Measurements from ENCODE around the gene PNLIPRP1.

Gene PNLIPRP1

GRCh38 chr10:116590590-116591444 lies at the start of gene PNLIPRP1:
PNLIPRP1 (plus strand) TSS chr10:116590959; CDS start chr10:116591130, 171 bp downstream.
- no peak for DNase-seq (ENCODE audit: low read depth in 3 of 3, low spot score in 1 of 3)

GRCh38 chr10:116542007-116542677 lies 48.6 kb upstream of the PNLIPRP1 start:
- no peak for DNase-seq (ENCODE audit: low read depth in 3 of 3, low spot score in 1 of 3)

- no peak for DNase-seq (ENCODE audit: low read depth in 3 of 3, low spot score in 1 of 3)
Measured at GRCh38 chr10:116545122-116545521, 45.6 kb upstream of the PNLIPRP1 start.

GRCh38 chr10:116545756-116546155 lies 45.0 kb upstream of the PNLIPRP1 start, which contains the start of gene PNLIP:
PNLIP (plus strand) TSS chr10:116545931; CDS start chr10:116546093, 162 bp downstream.
- no peak for DNase-seq (ENCODE audit: low read depth in 3 of 3, low spot score in 1 of 3)

GRCh38 chr10:116548301-116548700 lies 42.5 kb upstream of the PNLIPRP1 start:
- no peak for DNase-seq (ENCODE audit: low read depth in 3 of 3, low spot score in 1 of 3)

- DNase-seq (ENCODE audit: low read depth in 3 of 3, low spot score in 1 of 3), result no peak
Measured at GRCh38 chr10:116553378-116553980, 37.3 kb upstream of the PNLIPRP1 start.

- DNase-seq (ENCODE audit: low read depth in 3 of 3, low spot score in 1 of 3), result no peak
Measured at GRCh38 chr10:116554628-116555027, 36.1 kb upstream of the PNLIPRP1 start.

- no peak for DNase-seq (ENCODE audit: low read depth in 3 of 3, low spot score in 1 of 3)
Measured at GRCh38 chr10:116555880-116556279, 34.9 kb upstream of the PNLIPRP1 start.

- no peak for DNase-seq (ENCODE audit: low read depth in 3 of 3, low spot score in 1 of 3)
Measured at GRCh38 chr10:116557305-116557880, 33.4 kb upstream of the PNLIPRP1 start.

GRCh38 chr10:116565534-116565933 lies 25.2 kb upstream of the PNLIPRP1 start:
- DNase-seq (ENCODE audit: low read depth in 3 of 3, low spot score in 1 of 3), result no peak

- no peak for DNase-seq (ENCODE audit: low read depth in 3 of 3, low spot score in 1 of 3)
Measured at GRCh38 chr10:116566932-116567331, 23.8 kb upstream of the PNLIPRP1 start.

- DNase-seq (ENCODE audit: low read depth in 3 of 3, low spot score in 1 of 3), result no peak
Measured at GRCh38 chr10:116567335-116567734, 23.4 kb upstream of the PNLIPRP1 start.

GRCh38 chr10:116574797-116575196 lies 16.0 kb upstream of the PNLIPRP1 start:
- no peak for DNase-seq (ENCODE audit: low read depth in 3 of 3, low spot score in 1 of 3)

- DNase-seq (ENCODE audit: low read depth in 3 of 3, low spot score in 1 of 3), result no peak
Measured at GRCh38 chr10:116587878-116588591, 2.7 kb upstream of the PNLIPRP1 start.

GRCh38 chr10:116588995-116589394 lies 1.8 kb upstream of the PNLIPRP1 start:
- no peak for DNase-seq (ENCODE audit: low read depth in 3 of 3, low spot score in 1 of 3)

GRCh38 chr10:116589926-116590325 lies 833 bp upstream of the PNLIPRP1 start:
- no peak for DNase-seq (ENCODE audit: low read depth in 3 of 3, low spot score in 1 of 3)

GRCh38 chr10:116593139-116593740 lies 2.5 kb downstream of the PNLIPRP1 start:
- DNase-seq (ENCODE audit: low read depth in 3 of 3, low spot score in 1 of 3), result no peak

GRCh38 chr10:116594525-116595035 lies 3.8 kb downstream of the PNLIPRP1 start:
- DNase-seq (ENCODE audit: low read depth in 3 of 3, low spot score in 1 of 3), result no peak

- DNase-seq (ENCODE audit: low read depth in 3 of 3, low spot score in 1 of 3), result no peak
Measured at GRCh38 chr10:116596062-116596461, 5.3 kb downstream of the PNLIPRP1 start.

- DNase-seq (ENCODE audit: low read depth in 3 of 3, low spot score in 1 of 3), result no peak
Measured at GRCh38 chr10:116597543-116597942, 6.8 kb downstream of the PNLIPRP1 start.
